Measurements from ENCODE around the gene RND2.
A peak's percentile ranks its signal among the peaks of the same experiment; 100 is the strongest.
"Not testable (repeated sequence)": the region's sequence is repeated elsewhere in the genome, so short reads cannot be mapped to it uniquely, and the experiment has no call there.

Gene RND2, protein sequence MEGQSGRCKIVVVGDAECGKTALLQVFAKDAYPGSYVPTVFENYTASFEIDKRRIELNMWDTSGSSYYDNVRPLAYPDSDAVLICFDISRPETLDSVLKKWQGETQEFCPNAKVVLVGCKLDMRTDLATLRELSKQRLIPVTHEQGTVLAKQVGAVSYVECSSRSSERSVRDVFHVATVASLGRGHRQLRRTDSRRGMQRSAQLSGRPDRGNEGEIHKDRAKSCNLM

DNA sequence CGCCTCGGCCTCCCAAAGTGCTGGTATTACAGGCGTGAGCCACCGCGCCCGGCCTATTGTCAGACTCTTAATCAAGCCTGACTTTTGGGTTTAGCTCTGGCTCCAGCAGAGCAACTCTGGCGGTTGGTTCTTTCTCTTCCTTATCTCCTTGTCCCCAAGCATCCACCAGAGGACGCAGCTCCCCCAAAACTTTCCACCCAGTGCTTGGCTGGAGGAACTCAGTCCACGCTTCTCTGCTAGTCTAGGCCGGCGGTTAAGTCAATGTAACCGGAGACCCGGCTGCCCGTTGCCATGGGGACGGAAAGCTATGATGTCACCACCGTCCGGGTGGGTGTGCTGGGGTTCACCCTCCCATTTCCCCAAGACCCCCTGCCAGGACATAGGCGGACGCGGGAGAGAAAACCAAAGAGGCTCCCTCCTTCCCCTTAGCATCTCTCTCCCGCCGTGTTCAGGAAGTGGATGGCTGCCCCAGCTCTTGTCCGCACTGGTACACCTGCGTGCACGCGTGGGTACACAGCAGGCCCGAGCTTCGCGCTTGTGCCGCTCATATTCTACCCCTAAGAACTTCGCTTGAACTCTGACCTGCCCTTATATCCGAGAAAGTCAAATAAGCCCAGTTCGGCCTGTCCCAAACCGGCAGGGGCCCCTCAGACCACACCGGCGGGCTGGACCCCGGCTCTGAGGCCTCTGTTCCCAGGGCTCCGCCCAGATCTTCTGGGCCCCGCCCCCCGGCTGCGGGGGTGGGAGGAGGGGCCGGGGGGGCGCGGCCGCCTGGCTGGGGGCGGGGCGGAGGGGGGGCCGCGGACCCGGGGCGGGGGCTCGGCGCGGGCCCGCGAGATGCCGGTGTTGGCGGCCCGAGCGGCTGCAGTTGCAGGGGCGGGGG, at the start of gene RND2:
Gene RND2 (plus strand): TSS at position 825 of the 883 bp plus-strand sequence. CDS start 117 bp downstream, outside the sequence.
- peak; percentile 98 for DNase-seq (ENCODE audit: low spot score)

DNA sequence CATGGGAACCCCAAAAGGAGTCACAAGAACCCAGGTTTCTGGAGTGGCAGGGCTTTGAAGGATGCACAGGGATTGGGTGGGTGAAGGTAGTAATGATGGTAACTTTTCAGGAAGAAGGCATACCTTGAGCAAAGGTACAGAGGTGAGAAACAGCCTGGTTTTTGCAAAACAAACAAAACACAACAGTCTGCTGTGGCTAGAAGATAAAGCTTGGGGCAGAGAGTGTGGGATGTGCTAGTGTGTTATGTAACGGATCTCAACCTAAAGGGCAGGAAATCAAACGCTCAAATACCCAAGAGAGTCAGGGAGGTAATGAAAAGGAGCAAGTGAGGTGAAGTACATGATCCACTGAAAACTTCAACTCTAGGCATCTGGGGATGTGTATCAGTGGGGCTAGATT, 49.8 kb upstream of the RND2 start:
- DNase-seq (ENCODE audit: low spot score), result no peak

DNA sequence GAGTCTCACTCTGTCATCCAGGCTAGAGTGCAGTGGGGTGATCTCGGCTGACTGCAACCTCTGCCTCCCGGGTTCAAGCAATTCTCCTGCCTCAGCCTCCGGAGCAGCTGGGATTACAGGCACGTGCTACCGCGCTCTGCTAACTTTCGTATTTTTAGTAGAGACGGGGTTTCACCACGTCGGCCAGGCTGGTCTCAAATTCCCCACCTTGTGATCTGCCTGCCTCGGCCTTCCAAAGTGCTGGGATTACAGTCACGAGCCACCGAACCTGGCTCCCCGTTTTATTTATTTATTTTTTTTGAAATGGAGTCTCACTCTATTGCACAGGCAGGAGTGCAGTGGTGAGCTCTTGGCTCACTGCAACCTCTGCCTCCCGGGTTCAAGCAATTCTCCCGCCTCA, 49.3 kb upstream of the RND2 start:
- not testable (repeated sequence) for DNase-seq (ENCODE audit: low spot score)

DNA sequence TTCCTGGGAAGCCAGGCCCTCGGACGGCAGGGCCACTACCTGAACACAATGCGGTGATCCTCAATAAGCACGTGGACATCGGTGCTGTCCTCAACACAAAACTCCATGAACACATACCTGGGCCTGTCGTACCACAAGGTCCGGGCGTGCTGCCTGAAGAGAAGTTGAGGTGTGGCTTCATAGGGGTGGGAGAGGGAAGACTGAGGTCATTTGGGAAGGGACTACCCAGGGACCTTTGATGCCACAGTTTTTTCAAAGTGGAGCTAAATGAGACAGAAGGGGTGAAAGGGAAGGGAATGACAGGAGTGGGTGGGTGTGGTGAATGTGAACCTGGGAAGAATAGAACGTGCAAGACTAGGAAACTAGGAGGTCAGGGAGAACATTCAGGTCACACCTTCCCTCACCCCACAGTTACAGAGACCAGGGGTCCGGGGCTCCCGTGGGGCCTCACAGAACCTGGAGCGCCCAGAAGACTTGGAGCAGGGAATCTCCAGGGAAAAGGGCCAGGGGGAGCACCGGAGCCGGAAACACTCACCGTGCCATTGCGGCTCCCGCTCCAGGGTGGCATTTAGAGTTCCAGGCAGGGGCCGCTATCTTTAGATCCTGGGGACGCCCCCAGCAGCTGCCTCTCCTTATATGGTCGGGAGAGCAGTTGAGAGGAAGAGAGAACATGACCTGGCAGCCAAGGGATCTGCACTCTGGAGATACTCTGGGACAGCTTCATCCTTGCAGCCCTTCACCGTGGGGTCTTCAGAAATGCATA, 45.3 kb upstream of the RND2 start, which contains the start of gene PTGES3L:
Gene PTGES3L (minus strand): TSS at position 570 of the 763 bp plus-strand sequence. CDS start 27 bp downstream, at position 543.
- DNase-seq (ENCODE audit: low spot score), result peak; percentile 75

- peak; percentile 87 for DNase-seq (ENCODE audit: low spot score)
Measured at GRCh38 chr17:42980274-42980765, 44.7 kb upstream of the RND2 start, which contains the start of gene RUNDC1. Gene RUNDC1, plus strand, starts transcription at chr17:42980565. Its CDS starts 12 bp downstream, at chr17:42980577.

DNA sequence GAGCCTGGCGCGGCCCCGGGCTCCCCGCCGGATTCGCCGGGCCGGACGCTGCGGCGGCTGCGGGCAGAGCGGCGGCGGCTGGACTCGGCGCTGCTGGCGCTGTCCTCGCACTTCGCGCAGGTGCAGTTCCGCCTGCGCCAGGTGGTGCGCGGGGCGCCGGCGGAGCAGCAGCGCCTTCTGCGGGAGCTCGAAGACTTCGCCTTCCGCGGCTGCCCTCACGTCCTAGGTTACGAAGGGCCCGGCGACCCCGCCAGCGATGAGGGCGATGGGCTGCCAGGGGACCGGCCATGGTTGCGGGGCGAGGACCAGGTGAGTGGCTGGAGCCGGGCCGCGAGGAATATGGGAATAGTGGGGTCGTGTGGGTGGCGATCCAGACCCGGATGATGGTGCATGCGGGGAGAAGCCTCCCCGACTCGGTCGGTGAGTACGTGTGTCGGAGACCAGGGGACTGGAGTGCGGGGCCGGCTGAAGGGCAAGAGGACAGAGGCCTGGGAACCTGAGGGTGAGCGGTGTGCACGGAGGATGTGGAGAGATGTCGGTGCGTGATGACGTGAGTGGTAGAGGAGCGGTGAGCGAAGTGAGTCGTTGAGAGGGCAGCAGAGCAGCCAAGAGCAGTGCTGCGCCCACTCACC, 44.1 kb upstream of the RND2 start:
- DNase-seq (ENCODE audit: low spot score), result peak; percentile 75

- DNase-seq (ENCODE audit: low spot score), result no peak
Measured at GRCh38 chr17:42982266-42982665, 42.8 kb upstream of the RND2 start.

DNA sequence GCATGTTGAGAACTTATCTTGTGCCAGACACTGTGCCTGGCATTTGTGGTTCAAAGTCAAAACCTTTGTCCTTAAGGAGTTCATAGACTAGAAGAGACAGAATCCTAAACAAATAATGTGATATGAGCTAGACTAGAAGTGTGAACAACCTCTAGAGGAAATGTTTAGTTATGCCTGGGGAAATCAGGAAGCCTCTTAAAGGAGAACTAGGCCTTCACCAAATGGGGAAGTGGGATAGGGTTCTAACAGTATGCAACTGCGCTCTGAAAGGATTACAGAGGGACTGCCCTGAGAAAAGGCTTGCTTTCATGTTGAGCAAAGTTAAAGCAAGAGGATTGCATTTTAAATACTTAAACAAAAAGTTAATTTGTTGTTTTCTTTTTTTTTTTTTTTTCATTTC, 39.8 kb upstream of the RND2 start:
- DNase-seq (ENCODE audit: low spot score), result no peak

DNA sequence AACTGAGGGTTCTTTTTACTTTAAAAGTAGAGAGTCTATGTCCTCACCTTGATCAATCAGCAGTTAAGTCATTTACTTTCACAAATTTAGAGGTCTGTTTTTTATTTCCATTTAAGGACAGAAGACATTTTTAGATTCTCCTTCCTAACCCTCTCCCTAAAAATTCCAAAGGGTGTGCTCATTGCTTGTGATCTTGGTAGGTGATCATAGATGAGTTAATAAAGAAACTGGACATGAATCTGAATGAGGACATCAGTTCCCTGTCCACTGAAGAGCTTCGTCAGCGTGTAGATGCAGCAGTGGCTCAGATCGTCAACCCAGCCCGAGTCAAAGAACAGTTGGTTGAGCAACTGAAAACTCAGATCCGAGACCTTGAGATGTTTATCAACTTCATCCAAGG, 35.9 kb upstream of the RND2 start:
- no peak for DNase-seq (ENCODE audit: low spot score)

GRCh38 chr17:42989726-42990652, 35.0 kb upstream of the RND2 start:
- DNase-seq (ENCODE audit: low spot score), result peak; percentile 49

GRCh38 chr17:42991471-42991870, 33.6 kb upstream of the RND2 start:
- no peak for DNase-seq (ENCODE audit: low spot score)

GRCh38 chr17:42992872-42993271, 32.2 kb upstream of the RND2 start:
- no peak for DNase-seq (ENCODE audit: low spot score)

- DNase-seq (ENCODE audit: low spot score), result not testable (repeated sequence)
Measured at GRCh38 chr17:42993913-42994312, 31.1 kb upstream of the RND2 start.

DNA sequence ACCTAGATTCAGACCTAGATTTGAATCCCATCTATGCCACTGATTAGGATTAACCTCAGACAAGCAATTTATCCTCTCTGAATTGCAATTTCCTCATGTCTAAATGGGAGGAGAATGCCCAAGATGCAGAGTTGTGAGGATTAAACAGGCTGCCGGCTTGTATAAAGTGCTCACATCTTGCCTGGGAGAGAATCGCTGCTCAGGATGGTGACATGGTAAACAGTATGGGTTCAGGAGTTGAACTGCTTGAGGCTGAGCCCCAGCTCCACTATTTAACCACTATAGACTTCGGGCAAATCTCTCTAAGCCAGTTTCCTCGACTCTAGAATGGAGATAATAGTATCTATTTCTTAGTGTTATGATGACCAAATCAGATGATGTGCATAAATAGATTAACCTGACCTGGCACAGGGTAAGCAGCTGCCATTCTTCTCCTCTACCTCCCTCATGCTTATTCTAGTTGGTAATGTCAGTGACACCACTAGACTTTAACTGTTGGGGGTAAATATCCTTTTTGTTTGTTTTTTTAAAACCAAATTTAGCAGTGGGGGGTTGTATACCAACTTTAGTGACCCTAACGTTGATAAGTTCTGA, 27.5 kb upstream of the RND2 start:
- DNase-seq (ENCODE audit: low spot score), result peak; percentile 34

GRCh38 chr17:42997984-42998938, 26.8 kb upstream of the RND2 start, which contains the start of gene RPL27:
Gene RPL27, plus strand, starts transcription at chr17:42998419. Its CDS starts 332 bp downstream, at chr17:42998751.
- DNase-seq (ENCODE audit: low spot score), result peak; percentile 100

GRCh38 chr17:42999003-42999525, 26.0 kb upstream of the RND2 start:
- no peak for DNase-seq (ENCODE audit: low spot score)

DNA sequence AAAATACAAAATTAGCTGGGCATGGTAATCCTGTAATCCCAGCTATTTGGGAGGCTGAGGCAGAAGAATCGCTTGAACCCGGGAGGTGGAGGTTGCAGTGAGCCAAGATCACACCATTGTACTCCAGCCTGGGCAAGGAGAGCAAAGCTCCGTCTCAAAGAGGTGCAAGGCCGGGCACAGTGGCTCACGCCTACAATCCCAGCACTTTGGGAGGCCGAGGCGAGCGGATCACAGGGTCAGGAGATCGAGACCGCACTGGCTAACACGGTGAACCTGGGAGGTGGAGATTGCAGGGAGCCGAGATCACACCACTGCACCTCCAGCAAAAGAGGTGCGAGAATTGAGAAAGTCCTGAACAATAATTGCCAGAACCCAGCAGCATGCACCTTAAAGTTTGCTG, 24.1 kb upstream of the RND2 start:
- not testable (repeated sequence) for DNase-seq (ENCODE audit: low spot score)

DNA sequence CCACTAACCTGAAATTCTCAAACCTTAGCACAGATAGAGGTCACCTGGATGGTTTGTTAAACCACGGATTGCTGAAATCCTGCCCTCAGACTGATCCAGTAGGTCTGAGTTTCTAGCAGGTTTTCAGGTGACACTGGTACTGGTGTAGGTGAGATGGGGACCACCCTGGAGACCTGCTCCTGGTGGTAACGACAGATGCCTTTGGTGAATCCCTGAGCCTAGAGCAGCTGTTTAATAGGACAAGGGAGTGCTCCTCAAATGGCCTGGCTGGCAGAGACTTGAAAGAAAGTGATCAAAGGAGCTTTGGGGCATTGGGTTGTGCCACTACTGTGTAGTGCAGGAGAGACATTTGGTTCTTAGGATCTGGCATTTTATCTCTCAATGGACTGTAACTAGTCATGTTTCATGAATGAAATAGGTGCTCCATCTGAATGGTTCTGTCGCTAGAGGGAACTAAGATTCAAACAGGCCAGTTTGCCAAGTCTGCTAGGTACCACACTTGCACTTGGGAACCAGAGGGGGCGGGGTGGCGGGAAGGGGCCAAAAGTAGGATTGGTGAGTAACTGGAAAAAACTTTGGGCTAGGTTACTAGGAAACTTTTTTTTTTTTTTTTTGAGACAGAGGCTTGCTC, 21.4 kb upstream of the RND2 start:
- peak; percentile 91 for DNase-seq (ENCODE audit: low spot score)
